Astrocyte (in vitro differentiated cells and primary cell): ENCODE measurements around the gene MCF2L. TPM values are rescaled to one million over a fixed set of nuclear protein-coding genes. Genes with fewer than 3 reads are reported as not detected.

Experiments used
- DNase-seq: peaks from one replicate; pipeline ENCODE4 v3.0.0-alpha.2; 2010; ENCODE audit warnings: low read depth
- FAIRE-seq: peaks from 2 replicates; lab custom pipeline; 2011; peaks lifted over from hg19 to GRCh38; lab: Jason Lieb, UNC
- H2AFZ ChIP-seq: 2 replicates; pipeline ENCODE4 v1.6.0; 2012; ENCODE audit warnings: low read depth, low read length, inconsistent platforms
- H3K27ac ChIP-seq: 2 replicates; pipeline ENCODE4 v1.5.1; 2011; ENCODE audit warnings: low read depth, low read length, inconsistent platforms
- H3K27me3 ChIP-seq: 2 replicates; pipeline ENCODE4 v1.6.0; 2011; ENCODE audit warnings: low read length, inconsistent platforms; ENCODE audit not compliant: insufficient read depth
- H3K36me3 ChIP-seq: 2 replicates; pipeline ENCODE4 v1.5.1; 2011; ENCODE audit warnings: low read length, inconsistent platforms; ENCODE audit not compliant: insufficient read depth
- H3K4me1 ChIP-seq: 2 replicates; pipeline ENCODE4 v1.5.1; 2011; ENCODE audit warnings: low read length, inconsistent platforms; ENCODE audit not compliant: insufficient read depth
- H3K4me2 ChIP-seq: 2 replicates; pipeline ENCODE4 v1.6.0; 2012; ENCODE audit warnings: low read length, inconsistent platforms
- H3K4me3 ChIP-seq: 2 replicates; pipeline ENCODE4 v1.5.1; 2011; ENCODE audit warnings: low read depth, mild to moderate bottlenecking, low read length, inconsistent platforms; ENCODE audit not compliant: insufficient read depth
- H3K79me2 ChIP-seq: 2 replicates; pipeline ENCODE4 v1.6.0; 2012; ENCODE audit warnings: mild to moderate bottlenecking, low read length, inconsistent platforms; ENCODE audit not compliant: insufficient read depth
- H3K9ac ChIP-seq: 2 replicates; pipeline ENCODE4 v1.6.0; 2012; ENCODE audit warnings: mild to moderate bottlenecking, low read length, inconsistent platforms
- H3K9me3 ChIP-seq: 2 replicates; pipeline ENCODE4 v1.5.1; 2012; ENCODE audit warnings: low read depth, mild to moderate bottlenecking, low read length, inconsistent platforms; ENCODE audit not compliant: insufficient read depth
- H4K20me1 ChIP-seq: 2 replicates; pipeline ENCODE4 v1.6.0; 2012; ENCODE audit warnings: low read length, inconsistent platforms; ENCODE audit not compliant: insufficient read depth
- H3K27ac Mint-ChIP-seq: one replicate; pipeline ENCODE4 v1.8.0; 2021; ENCODE audit warnings: mild to moderate bottlenecking, mixed read lengths; ENCODE audit not compliant: unreplicated experiment
- H3K27me3 Mint-ChIP-seq: one replicate; pipeline ENCODE4 v1.8.0; 2021; ENCODE audit warnings: low read depth, mixed read lengths; ENCODE audit not compliant: unreplicated experiment
- H3K36me3 Mint-ChIP-seq: one replicate; pipeline ENCODE4 v1.8.0; 2021; ENCODE audit warnings: low read depth, mixed read lengths; ENCODE audit not compliant: unreplicated experiment
- H3K4me1 Mint-ChIP-seq: one replicate; pipeline ENCODE4 v1.8.0; 2021; ENCODE audit warnings: low read depth, mixed read lengths; ENCODE audit not compliant: unreplicated experiment
- H3K4me3 Mint-ChIP-seq: one replicate; pipeline ENCODE4 v1.8.0; 2021; ENCODE audit warnings: mild to moderate bottlenecking, moderate library complexity, mixed read lengths; ENCODE audit not compliant: unreplicated experiment
- H3K9me3 Mint-ChIP-seq: one replicate; pipeline ENCODE4 v1.8.0; 2021; ENCODE audit warnings: mild to moderate bottlenecking, mixed read lengths; ENCODE audit not compliant: unreplicated experiment
- EZH2 ChIP-seq: IDR thresholded peaks from 2 replicates; pipeline ENCODE4 v1.6.1; 2012; ENCODE audit warnings: mild to moderate bottlenecking, low read length, inconsistent platforms; ENCODE audit not compliant: insufficient read depth
- total RNA-seq: library from RNA; stranded (reverse); gene quantifications from 2 replicates; pipeline ENCODE4 v1.2.1, GENCODE V29; 2021
- TF ChIP-seq, protein P1 (sequence below): IDR thresholded peaks from 2 replicates; pipeline ENCODE4 v1.5.1; 2011; ENCODE audit warnings: low read depth, mild to moderate bottlenecking, inconsistent platforms, low read length, moderate library complexity; ENCODE audit not compliant: insufficient read depth

The MCF2L gene
- total RNA-seq, 1 donor from 2014 or later = 3.4 TPM

DNA sequence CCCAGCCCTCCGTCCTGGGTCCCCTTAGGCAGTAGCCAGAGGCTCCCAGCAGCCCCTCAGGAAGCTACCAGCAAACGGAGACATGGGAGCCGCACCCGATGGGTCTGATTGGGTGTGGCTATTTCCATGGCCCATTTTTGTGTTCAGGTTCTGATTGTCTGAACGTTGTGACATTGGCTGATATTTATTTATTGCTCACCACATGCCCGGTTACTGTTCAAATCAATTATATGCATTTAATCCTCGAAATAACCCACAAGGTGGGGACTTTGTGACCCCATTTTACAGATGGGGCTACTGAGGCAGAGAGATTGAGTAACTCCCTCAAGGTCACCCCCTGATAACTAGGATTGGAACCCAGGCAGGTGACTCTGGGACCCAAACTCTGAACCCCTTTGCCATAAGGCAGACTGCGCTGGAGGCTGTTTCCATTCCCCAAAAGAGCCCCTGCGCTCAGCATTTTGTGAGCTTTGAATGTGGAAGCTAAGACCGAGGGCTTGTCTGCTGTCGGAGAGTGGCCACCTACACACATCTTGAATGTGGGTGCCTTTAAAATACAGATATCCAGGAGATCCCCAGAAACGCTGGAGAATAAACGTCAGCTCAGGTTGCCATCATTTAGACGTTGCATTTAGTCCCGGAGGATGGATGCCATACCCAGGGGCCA lies 13.6 kb upstream of the MCF2L start:
- Mint-ChIP-seq H3K9me3 (no peaks in the 10 kb centered on the region), H3K27ac (no peak overlapping the region), H3K36me3 (no peaks in the 10 kb centered on the region), H3K4me3 (no peak overlapping the region), H3K27me3 (peaks cover 68% of the 10 kb centered on the region), H3K4me1 (peaks cover 3% of the 10 kb centered on the region)
- Histone ChIP-seq H4K20me1 (no peaks in the 10 kb centered on the region), H3K4me2 (no peak overlapping the region), H3K4me1 (no peaks in the 10 kb centered on the region), H3K9me3 (no peaks in the 10 kb centered on the region), H3K9ac (no peak overlapping the region), H3K27ac (no peak overlapping the region), H3K79me2 (no peaks in the 10 kb centered on the region), H3K27me3 (peaks cover 37% of the 10 kb centered on the region), H3K36me3 (no peaks in the 10 kb centered on the region), H2AFZ (no peak overlapping the region), H3K4me3 (no peak overlapping the region)
- no peak for FAIRE-seq
- no peak for TF ChIP-seq EZH2
- TF ChIP-seq, protein P1, sequence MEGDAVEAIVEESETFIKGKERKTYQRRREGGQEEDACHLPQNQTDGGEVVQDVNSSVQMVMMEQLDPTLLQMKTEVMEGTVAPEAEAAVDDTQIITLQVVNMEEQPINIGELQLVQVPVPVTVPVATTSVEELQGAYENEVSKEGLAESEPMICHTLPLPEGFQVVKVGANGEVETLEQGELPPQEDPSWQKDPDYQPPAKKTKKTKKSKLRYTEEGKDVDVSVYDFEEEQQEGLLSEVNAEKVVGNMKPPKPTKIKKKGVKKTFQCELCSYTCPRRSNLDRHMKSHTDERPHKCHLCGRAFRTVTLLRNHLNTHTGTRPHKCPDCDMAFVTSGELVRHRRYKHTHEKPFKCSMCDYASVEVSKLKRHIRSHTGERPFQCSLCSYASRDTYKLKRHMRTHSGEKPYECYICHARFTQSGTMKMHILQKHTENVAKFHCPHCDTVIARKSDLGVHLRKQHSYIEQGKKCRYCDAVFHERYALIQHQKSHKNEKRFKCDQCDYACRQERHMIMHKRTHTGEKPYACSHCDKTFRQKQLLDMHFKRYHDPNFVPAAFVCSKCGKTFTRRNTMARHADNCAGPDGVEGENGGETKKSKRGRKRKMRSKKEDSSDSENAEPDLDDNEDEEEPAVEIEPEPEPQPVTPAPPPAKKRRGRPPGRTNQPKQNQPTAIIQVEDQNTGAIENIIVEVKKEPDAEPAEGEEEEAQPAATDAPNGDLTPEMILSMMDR = no peak
- no peak for DNase-seq

DNA sequence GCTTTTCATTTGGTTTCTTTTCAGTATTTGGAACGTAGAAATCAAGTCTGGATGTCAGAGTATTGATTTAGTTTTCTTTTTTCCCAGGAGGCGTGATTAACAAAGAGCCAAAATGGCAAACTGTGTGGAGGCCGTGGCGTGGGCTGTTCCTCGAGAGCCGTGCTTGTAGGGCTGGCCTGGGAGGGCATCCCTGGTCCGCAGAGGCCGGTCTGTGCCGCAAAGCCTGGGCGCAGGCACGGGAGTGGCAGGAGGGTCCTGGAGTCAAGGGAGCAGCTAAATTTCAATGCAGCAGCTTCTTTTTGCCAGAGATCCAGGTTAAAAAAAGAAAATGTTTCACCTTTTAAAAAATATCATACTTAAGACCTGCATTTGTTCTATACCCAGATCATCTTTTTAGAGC lies 13.1 kb upstream of the MCF2L start:
- Histone ChIP-seq H3K4me2 (no peak overlapping the region), H3K79me2 (no peaks in the 10 kb centered on the region), H3K27me3 (peaks cover 34% of the 10 kb centered on the region), H3K36me3 (no peaks in the 10 kb centered on the region), H3K9ac (no peak overlapping the region), H3K27ac (no peak overlapping the region), H3K9me3 (no peaks in the 10 kb centered on the region), H3K4me3 (no peak overlapping the region), H3K4me1 (no peaks in the 10 kb centered on the region), H2AFZ (no peak overlapping the region), H4K20me1 (no peaks in the 10 kb centered on the region)
- no peak overlapping the region for H3K27ac Mint-ChIP-seq
- peaks cover 69% of the 10 kb centered on the region for H3K27me3 Mint-ChIP-seq
- peaks cover 1% of the 10 kb centered on the region for H3K9me3 Mint-ChIP-seq
- no peak for FAIRE-seq
- DNase-seq = no peak
- no peak overlapping the region for H3K4me3 Mint-ChIP-seq
- no peaks in the 10 kb centered on the region for H3K36me3 Mint-ChIP-seq
- H3K4me1 Mint-ChIP-seq = peaks cover 3% of the 10 kb centered on the region
- TF ChIP-seq, protein P1 = no peak
- TF ChIP-seq EZH2 = no peak

DNA sequence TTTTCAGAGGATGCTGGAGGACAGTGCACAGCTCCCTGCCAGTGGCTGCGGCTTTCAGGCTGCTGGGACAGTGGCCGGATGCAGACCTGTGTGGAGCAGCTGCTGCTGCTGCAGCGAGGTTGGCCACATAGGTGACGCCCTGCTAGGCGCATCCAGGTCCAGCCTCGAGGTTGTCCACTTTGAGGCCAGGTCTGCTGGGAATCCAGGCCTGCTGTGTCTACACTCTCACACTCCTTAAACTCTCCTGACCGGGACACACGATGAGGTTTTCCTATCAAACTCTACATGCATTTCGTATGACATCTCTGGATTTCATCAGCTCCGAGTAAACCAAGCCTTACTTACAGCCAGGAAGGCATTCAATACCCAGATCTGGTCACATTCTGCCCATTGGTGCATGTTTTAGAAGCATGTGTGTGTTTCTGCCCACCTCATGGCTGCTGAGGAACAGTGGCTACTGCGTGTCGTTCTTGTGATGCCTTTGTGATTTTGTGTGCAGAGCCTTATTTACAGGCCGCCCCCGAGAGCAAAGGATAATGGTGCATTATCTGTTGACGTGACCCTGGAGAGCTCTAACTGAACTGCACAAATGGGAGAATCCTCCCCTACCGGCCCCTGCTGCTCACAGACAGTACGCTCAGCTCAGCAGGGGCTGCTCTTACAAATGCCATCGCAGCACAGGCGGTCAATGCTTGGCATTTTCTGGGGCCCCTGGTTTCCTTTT lies 12.3 kb upstream of the MCF2L start:
- no peak for DNase-seq
- no peak overlapping the region for H2AFZ ChIP-seq
- H3K27me3 ChIP-seq = peaks cover 27% of the 10 kb centered on the region
- Mint-ChIP-seq H3K27ac (no peak overlapping the region), H3K4me3 (no peak overlapping the region), H3K27me3 (peaks cover 67% of the 10 kb centered on the region), H3K4me1 (peaks cover 3% of the 10 kb centered on the region), H3K9me3 (peaks cover 3% of the 10 kb centered on the region), H3K36me3 (no peaks in the 10 kb centered on the region)
- no peak for FAIRE-seq
- no peak for TF ChIP-seq EZH2
- no peaks in the 10 kb centered on the region for H3K79me2 ChIP-seq
- no peaks in the 10 kb centered on the region for H3K4me1 ChIP-seq
- no peaks in the 10 kb centered on the region for H4K20me1 ChIP-seq
- no peak overlapping the region for H3K27ac ChIP-seq
- no peaks in the 10 kb centered on the region for H3K9me3 ChIP-seq
- H3K4me2 ChIP-seq = no peak overlapping the region
- no peak overlapping the region for H3K9ac ChIP-seq
- no peak overlapping the region for H3K4me3 ChIP-seq
- H3K36me3 ChIP-seq = no peaks in the 10 kb centered on the region
